ENCODE measurements around the gene KCTD2.

The KCTD2 gene

DNA sequence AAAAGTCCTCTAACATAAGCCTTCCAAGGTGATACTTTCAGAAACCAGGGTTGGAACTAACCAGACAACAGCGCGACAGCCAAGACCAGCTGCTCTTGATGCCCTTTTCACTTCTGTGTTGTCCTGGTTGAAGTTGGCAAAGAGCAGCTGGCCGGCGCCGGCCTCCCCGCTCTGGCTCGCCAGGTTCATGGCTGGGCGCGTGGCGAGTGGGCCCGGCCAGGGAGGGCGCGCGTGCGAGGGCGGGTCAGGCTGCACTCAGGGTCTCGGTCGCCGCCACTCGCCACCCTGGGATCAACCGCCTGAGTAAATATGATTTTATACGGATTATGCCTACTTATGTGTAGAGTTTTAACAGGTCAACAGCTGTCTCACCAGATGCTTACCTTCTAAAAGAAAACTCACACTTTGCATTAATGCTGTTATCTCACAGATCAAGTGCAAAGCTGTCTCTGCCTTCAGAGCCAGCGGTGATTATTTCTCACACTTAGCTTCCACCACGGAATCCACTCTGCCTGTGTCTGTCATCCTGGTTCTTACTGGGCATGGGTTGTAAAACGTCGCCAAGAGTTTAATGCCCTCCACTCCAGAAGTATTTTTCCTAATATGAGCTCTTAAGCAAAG is 13.5 kb downstream of the KCTD2 start:
- no peak for DNase-seq (ENCODE audit: low read depth)
- no peak overlapping the region for H3K4me3 ChIP-seq (ENCODE audit: low read length)
- TF ChIP-seq, protein P1, sequence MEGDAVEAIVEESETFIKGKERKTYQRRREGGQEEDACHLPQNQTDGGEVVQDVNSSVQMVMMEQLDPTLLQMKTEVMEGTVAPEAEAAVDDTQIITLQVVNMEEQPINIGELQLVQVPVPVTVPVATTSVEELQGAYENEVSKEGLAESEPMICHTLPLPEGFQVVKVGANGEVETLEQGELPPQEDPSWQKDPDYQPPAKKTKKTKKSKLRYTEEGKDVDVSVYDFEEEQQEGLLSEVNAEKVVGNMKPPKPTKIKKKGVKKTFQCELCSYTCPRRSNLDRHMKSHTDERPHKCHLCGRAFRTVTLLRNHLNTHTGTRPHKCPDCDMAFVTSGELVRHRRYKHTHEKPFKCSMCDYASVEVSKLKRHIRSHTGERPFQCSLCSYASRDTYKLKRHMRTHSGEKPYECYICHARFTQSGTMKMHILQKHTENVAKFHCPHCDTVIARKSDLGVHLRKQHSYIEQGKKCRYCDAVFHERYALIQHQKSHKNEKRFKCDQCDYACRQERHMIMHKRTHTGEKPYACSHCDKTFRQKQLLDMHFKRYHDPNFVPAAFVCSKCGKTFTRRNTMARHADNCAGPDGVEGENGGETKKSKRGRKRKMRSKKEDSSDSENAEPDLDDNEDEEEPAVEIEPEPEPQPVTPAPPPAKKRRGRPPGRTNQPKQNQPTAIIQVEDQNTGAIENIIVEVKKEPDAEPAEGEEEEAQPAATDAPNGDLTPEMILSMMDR (conservative IDR thresholded peaks at IDR 0.05; ENCODE audit: low read depth, low read length) = no peak

DNA sequence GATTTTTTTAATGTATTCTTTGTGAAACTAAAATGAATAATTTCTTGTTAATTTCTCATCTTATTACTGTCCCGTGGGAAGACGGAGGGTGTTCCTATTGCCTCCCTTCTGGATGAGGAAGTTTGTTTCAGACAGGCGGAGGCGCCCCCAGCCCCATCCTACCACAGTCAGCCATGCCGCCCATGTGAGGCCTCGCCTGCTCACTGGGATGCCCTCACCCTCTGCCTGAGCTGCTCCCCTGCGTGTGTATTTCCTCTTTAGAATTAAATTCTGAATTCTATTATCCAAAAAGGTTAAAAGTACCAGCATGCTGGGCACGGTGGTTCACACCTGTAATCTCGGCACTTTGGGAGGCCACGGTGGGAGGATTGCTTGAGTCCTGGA is 14.0 kb downstream of the KCTD2 start:
- TF ChIP-seq, protein P1 (conservative IDR thresholded peaks at IDR 0.05; ENCODE audit: low read depth, low read length) = no peak
- H3K4me3 ChIP-seq (ENCODE audit: low read length) = no peak overlapping the region
- no peak for DNase-seq (ENCODE audit: low read depth)

DNA sequence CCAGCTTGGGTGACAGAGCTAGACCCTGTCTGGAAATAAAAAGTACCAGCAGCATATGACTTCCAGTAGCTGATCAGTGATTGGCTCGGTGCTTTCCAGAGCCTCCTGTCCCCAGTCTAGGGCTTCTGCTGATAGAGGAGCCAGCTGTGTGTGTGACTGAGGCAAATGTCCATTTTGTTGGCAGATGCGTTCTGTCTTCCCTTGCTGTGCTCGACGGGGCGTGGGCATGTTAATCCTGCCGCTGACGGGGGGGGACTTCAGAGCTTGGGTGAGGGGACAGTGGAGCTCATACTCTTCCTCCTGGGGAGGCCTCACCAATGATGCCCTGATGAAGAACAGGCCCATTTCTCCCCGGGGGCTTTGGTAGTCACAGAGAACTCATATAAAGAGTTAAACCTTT is 14.6 kb downstream of the KCTD2 start:
- no peak overlapping the region for H3K4me3 ChIP-seq (ENCODE audit: low read length)
- TF ChIP-seq, protein P1 (conservative IDR thresholded peaks at IDR 0.05; ENCODE audit: low read depth, low read length) = no peak
- no peak for DNase-seq (ENCODE audit: low read depth)

DNA sequence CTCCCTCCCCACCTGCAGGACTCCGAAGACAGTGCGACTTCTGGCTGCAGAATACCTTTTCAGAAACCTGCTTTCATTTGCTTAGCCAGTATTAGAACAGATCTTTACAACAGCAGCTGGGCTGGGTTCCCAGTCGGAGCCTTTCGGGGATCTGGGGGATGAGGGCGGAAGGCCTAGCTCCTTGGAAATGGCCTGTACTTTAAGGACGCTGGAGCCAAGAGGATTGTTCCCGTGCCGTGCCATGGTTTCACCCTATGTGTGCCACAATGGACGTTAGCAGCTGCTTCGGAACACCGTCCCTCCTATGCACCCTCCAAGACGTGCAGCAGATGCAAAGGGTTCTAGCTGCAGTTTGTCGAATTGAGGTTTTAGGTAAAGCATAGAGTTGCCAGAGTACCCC is 16.2 kb downstream of the KCTD2 start:
- no peak for DNase-seq (ENCODE audit: low read depth)
- TF ChIP-seq, protein P1 (conservative IDR thresholded peaks at IDR 0.05; ENCODE audit: low read depth, low read length) = no peak
- no peak overlapping the region for H3K4me3 ChIP-seq (ENCODE audit: low read length)

DNA sequence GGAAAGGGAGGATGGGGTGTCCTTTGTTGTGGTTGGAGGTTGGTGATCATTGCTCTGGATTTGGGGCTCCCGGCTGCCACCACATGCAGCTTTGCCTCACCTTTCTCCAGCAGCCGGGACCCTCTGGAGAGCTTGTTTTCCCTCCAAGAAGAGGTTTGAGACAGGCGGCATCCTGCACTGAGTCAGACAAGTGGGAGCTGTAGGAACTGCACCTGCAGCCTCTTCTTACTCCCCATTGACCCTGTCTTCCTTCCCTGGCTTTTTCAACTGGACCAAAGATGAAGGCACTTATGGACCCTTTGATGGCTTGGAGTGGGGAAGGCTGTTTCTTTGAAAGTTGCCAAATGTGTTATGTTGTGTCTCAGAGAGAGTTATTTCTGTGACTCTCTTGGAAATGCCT is 16.6 kb downstream of the KCTD2 start:
- no peak overlapping the region for H3K4me3 ChIP-seq (ENCODE audit: low read length)
- DNase-seq (ENCODE audit: low read depth) = no peak
- TF ChIP-seq, protein P1 (conservative IDR thresholded peaks at IDR 0.05; ENCODE audit: low read depth, low read length) = no peak

DNA sequence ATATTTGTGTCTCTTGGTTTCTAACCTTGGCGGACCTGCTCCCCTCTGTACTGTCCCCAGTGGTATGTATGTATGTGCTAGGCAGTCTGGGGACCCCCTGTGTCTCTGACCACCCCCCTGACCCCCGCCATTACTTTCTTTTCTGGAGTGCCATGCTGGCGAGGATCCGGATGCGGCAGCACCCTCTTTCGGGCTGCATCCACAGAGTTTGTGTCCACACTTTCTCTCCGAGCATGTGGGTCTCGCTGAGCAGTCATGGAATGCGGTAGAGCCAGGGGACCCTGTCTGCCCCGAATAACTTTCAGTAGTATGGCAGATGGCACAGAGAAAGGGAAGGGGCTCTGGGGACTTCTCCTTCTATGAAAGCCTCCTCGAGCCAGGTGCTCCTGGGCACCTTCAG is 17.0 kb downstream of the KCTD2 start:
- DNase-seq (ENCODE audit: low read depth) = no peak
- TF ChIP-seq, protein P1 (conservative IDR thresholded peaks at IDR 0.05; ENCODE audit: low read depth, low read length) = no peak

DNA sequence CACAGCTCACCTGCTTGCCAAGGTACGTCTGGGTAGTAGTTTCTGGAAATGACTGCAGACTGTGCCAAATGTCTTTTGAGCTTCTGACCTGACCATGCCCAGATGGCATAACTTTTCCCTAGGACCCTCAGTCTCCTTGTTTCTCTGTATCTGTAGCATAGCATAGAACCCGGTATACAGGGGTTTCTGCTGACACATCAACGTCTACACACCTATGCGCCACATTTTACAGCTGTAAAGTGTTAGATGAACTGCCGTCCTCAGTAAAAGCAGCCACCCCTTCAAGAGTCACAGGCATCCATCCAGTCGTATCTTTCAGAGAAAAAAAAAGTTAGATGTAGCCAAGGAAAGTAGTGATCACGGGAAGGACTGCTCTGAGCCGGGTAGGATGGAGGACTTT is 17.4 kb downstream of the KCTD2 start:
- DNase-seq (ENCODE audit: low read depth) = no peak
- TF ChIP-seq, protein P1 (conservative IDR thresholded peaks at IDR 0.05; ENCODE audit: low read depth, low read length) = no peak
- no peak overlapping the region for H3K4me3 ChIP-seq (ENCODE audit: low read length)

More for the DNA sequence above, 17.0 kb downstream of the KCTD2 start:
- no peak overlapping the region for H3K4me3 ChIP-seq (ENCODE audit: low read length)

Measured in retinal pigment epithelial cell (primary cell).